HG02970 (cell line): ENCODE results near the gene ALG3.

ENCODE experiments used
- ATAC-seq: cut with Tn5 transposase; IDR thresholded peaks from one replicate; pipeline ENCODE4 v1.9.1; 2021; ENCODE audit warnings: mild to moderate bottlenecking, moderate library complexity, moderate number of reproducible peaks; ENCODE audit not compliant: unreplicated experiment, low FRiP score

ALG3 gene

GRCh38 chr3:184260724-184261269 is 12.0 kb upstream of the ALG3 start:
- ATAC-seq, result no peak

GRCh38 chr3:184259878-184260723 is 11.3 kb upstream of the ALG3 start:
- no peak for ATAC-seq

GRCh38 chr3:184259396-184259877 is 10.7 kb upstream of the ALG3 start:
- ATAC-seq, result no peak

- no peak for ATAC-seq
Measured at GRCh38 chr3:184258926-184259325, 10.2 kb upstream of the ALG3 start.

GRCh38 chr3:184257083-184257915 is 8.5 kb upstream of the ALG3 start:
- ATAC-seq, result no peak

- ATAC-seq, result no peak
Measured at GRCh38 chr3:184255291-184256039, 6.7 kb upstream of the ALG3 start.

- peak; percentile 41 for ATAC-seq
Measured at GRCh38 chr3:184250167-184250828, 1.5 kb upstream of the ALG3 start.

- ATAC-seq, result peak; percentile 85
Measured at GRCh38 chr3:184249412-184250166, 827 bp upstream of the ALG3 start, which contains the start of gene EEF1AKMT4. TSS of gene EEF1AKMT4 (plus strand) at chr3:184249672. CDS start at chr3:184249695, 23 bp downstream.

- ATAC-seq, result no peak
Measured at GRCh38 chr3:184242297-184242685, 6.5 kb downstream of the ALG3 start.

- ATAC-seq, result no peak
Measured at GRCh38 chr3:184241447-184242296, 7.1 kb downstream of the ALG3 start.

GRCh38 chr3:184241141-184241446 is 7.7 kb downstream of the ALG3 start:
- ATAC-seq, result no peak

- ATAC-seq, result no peak
Measured at GRCh38 chr3:184240384-184241140, 8.2 kb downstream of the ALG3 start.

GRCh38 chr3:184239708-184240107 is 9.1 kb downstream of the ALG3 start:
- ATAC-seq, result no peak

GRCh38 chr3:184239221-184239620 is 9.5 kb downstream of the ALG3 start:
- no peak for ATAC-seq

GRCh38 chr3:184238246-184238818 is 10.4 kb downstream of the ALG3 start:
- no peak for ATAC-seq

- ATAC-seq, result no peak
Measured at GRCh38 chr3:184237807-184238206, 11.0 kb downstream of the ALG3 start.

- no peak for ATAC-seq
Measured at GRCh38 chr3:184237211-184237610, 11.6 kb downstream of the ALG3 start.
